IMR-90 (cell line): Measurements from ENCODE around the gene TGM4. TPM values are rescaled to one million over a fixed set of nuclear protein-coding genes. Genes with fewer than 3 reads are reported as not detected.

Source experiments
- ATAC-seq: fragments of 200-7000 bp; cut with Tn5 transposase; 2 replicates; pipeline ENCODE4 v1.9.1; 2020; ENCODE audit warnings: low read depth, mild to moderate bottlenecking, moderate library complexity
- BruUV-seq: library from RNA; stranded (reverse); fragments of 400-500 nt; replicated peaks from 2 replicates; lab custom pipeline; 2021; lab: Mats Ljungman, UMichigan
- CTCF ChIA-PET: fragments of 300-600 bp; formaldehyde crosslinking; extraction: SDS; loops from one replicate; lab custom pipeline; 2021; ENCODE audit warnings: antibody characterized with exemption; lab: Yijun Ruan, JAX
- POLR2A ChIA-PET: fragments of 300-600 bp; sonication (Branson Sonifier 250); formaldehyde crosslinking; loops from one replicate; lab custom pipeline; 2022; ENCODE audit warnings: antibody characterized with exemption; ENCODE audit not compliant: unreplicated experiment; lab: Charles Lee
- DNase-seq: peaks from one replicate; pipeline ENCODE4 v3.0.0; 2013
- H2AFZ ChIP-seq: replicated peaks from 2 replicates; pipeline ENCODE3; 2013; ENCODE audit warnings: low read length, mild to moderate bottlenecking; ENCODE audit not compliant: poor library complexity
- H2AK5ac ChIP-seq: 2 replicates; pipeline ENCODE4 v1.6.1; 2013; ENCODE audit warnings: low read depth, low read length, inconsistent platforms
- H2AK9ac ChIP-seq: replicated peaks from 2 replicates; pipeline ENCODE3; 2013; ENCODE audit warnings: mild to moderate bottlenecking, low read depth, low read length, moderate library complexity; ENCODE audit not compliant: poor library complexity
- H2BK120ac ChIP-seq: 2 replicates; pipeline ENCODE4 v1.6.1; 2013; ENCODE audit warnings: low read depth, low read length, inconsistent platforms
- H2BK15ac ChIP-seq: 3 replicates; pipeline ENCODE4 v1.6.1; 2013; ENCODE audit warnings: low read depth, low read length, inconsistent platforms
- H2BK20ac ChIP-seq: 2 replicates; pipeline ENCODE4 v1.6.1; 2013; ENCODE audit warnings: low read depth, mild to moderate bottlenecking, inconsistent platforms, low read length, moderate library complexity
- H2BK5ac ChIP-seq: 2 replicates; pipeline ENCODE4 v1.6.1; 2013; ENCODE audit warnings: mild to moderate bottlenecking, low read depth, low read length, inconsistent platforms; ENCODE audit not compliant: poor library complexity, severe bottlenecking
- H3K14ac ChIP-seq: replicated peaks from 2 replicates; pipeline ENCODE4 v1.6.1; 2013; ENCODE audit warnings: low read depth, low read length, inconsistent platforms
- H3K18ac ChIP-seq: 2 replicates; pipeline ENCODE4 v1.6.1; 2013; ENCODE audit warnings: low read depth, low read length, control low read depth
- H3K23ac ChIP-seq: 2 replicates; pipeline ENCODE4 v1.6.1; 2013; ENCODE audit warnings: low read depth, low read length, inconsistent platforms
- H3K27ac ChIP-seq: 2 replicates; pipeline ENCODE4 v1.5.1; 2013; ENCODE audit warnings: mild to moderate bottlenecking, control low read depth, low read length; ENCODE audit not compliant: insufficient read depth
- H3K27me3 ChIP-seq: 2 replicates; pipeline ENCODE4 v1.6.1; 2013; ENCODE audit warnings: low read length; ENCODE audit not compliant: control insufficient read depth, insufficient read depth
- H3K36me3 ChIP-seq: 2 replicates; pipeline ENCODE4 v1.6.1; 2013; ENCODE audit warnings: low read length, mixed read lengths; ENCODE audit not compliant: control insufficient read depth, insufficient read depth
- H3K4ac ChIP-seq: 2 replicates; pipeline ENCODE4 v1.6.1; 2013; ENCODE audit warnings: low read depth, low read length, inconsistent platforms
- H3K4me1 ChIP-seq: 2 replicates; pipeline ENCODE4 v1.6.1; 2013; ENCODE audit warnings: low read length, mixed read lengths; ENCODE audit not compliant: control insufficient read depth, insufficient read depth
- H3K4me2 ChIP-seq: 2 replicates; pipeline ENCODE4 v1.6.1; 2013; ENCODE audit warnings: low read depth, mild to moderate bottlenecking, control low read depth, low read length, moderate library complexity
- H3K4me3 ChIP-seq: 2 replicates; pipeline ENCODE4 v1.5.1; 2013; ENCODE audit warnings: low read depth, mild to moderate bottlenecking, control low read depth, low read length, moderate library complexity; ENCODE audit not compliant: insufficient read depth
- H3K56ac ChIP-seq: 2 replicates; pipeline ENCODE4 v1.6.1; 2013; ENCODE audit warnings: low read length, inconsistent platforms; ENCODE audit not compliant: insufficient read depth; ENCODE audit errors: extremely low read depth
- H3K79me1 ChIP-seq, 2 experiments: 2 replicates each; pipeline ENCODE4 v1.6.1; 2013; ENCODE audit warnings: low read length in 2 of 2, inconsistent platforms in 1 of 2, low read depth in 1 of 2
- H3K9ac ChIP-seq: 2 replicates; pipeline ENCODE4 v1.6.1; 2013; ENCODE audit warnings: low read depth, low read length, control low read depth
- H3K9me1 ChIP-seq: 2 replicates; pipeline ENCODE4 v1.6.1; 2013; ENCODE audit warnings: low read length, inconsistent platforms; ENCODE audit not compliant: insufficient read depth
- H3K9me3 ChIP-seq: 2 replicates; pipeline ENCODE4 v1.6.1; 2013; ENCODE audit warnings: low read length; ENCODE audit not compliant: control insufficient read depth, insufficient read depth
- H4K20me1 ChIP-seq: 2 replicates; pipeline ENCODE4 v1.6.1; 2013; ENCODE audit warnings: low read length, inconsistent platforms; ENCODE audit not compliant: insufficient read depth
- H4K5ac ChIP-seq: 2 replicates; pipeline ENCODE4 v1.6.1; 2013; ENCODE audit warnings: mild to moderate bottlenecking, low read depth, low read length, control low read depth
- H4K8ac ChIP-seq, 2 experiments: 2 replicates each; pipeline ENCODE4 v1.6.1; 2013; ENCODE audit warnings: low read depth in 2 of 2, low read length in 2 of 2, control low read depth in 1 of 2, inconsistent platforms in 1 of 2
- H4K91ac ChIP-seq: 2 replicates; pipeline ENCODE4 v1.6.1; 2013; ENCODE audit warnings: low read depth, low read length, inconsistent platforms; ENCODE audit not compliant: insufficient read depth
- BHLHE40 ChIP-seq: fragments of 150-350 bp; IDR thresholded peaks from 2 replicates; pipeline ENCODE4 v1.6.1; 2016; ENCODE audit warnings: mild to moderate bottlenecking, low read depth, low read length
- CHD1 ChIP-seq: IDR thresholded peaks from 2 replicates; pipeline ENCODE4 v1.6.1; 2012; ENCODE audit warnings: low read depth, low read length, improper control_type of control experiment
- CTCF ChIP-seq: conservative IDR thresholded peaks from 2 replicates; pipeline ENCODE4 v1.5.1; 2012; ENCODE audit warnings: mild to moderate bottlenecking, low read depth, low read length, improper control_type of control experiment
- FOS ChIP-seq: fragments of 150-350 bp; IDR thresholded peaks from 2 replicates; pipeline ENCODE4 v1.6.1; 2016; ENCODE audit warnings: low read depth, low read length
- MAZ ChIP-seq: IDR thresholded peaks from 2 replicates; pipeline ENCODE4 v1.6.1; 2012; ENCODE audit warnings: low read depth, mild to moderate bottlenecking, low read length, improper control_type of control experiment, moderate library complexity, borderline replicate concordance
- NFE2L2 ChIP-seq: fragments of 150-350 bp; IDR thresholded peaks from 2 replicates; pipeline ENCODE4 v1.6.1; 2016; ENCODE audit warnings: low read depth, mild to moderate bottlenecking, low read length
- RCOR1 ChIP-seq: IDR thresholded peaks from 2 replicates; pipeline ENCODE4 v1.6.1; 2012; ENCODE audit warnings: mild to moderate bottlenecking, low read length, improper control_type of control experiment; ENCODE audit not compliant: insufficient replicate concordance
- SMC3 ChIP-seq: fragments of 150-350 bp; IDR thresholded peaks from 2 replicates; pipeline ENCODE4 v1.6.1; 2016; ENCODE audit warnings: low read depth, mild to moderate bottlenecking, antibody characterized with exemption, low read length, moderate library complexity
- WGBS, 2 experiments: methylation state at CpG; one replicate each; pipeline versions ENCODE4 v1.1.5 to v1.1.7; 2013; ENCODE audit warnings: missing lambda C conversion rate in 2 of 2; ENCODE audit not compliant: insufficient read length in 1 of 2; ENCODE audit errors: extremely low coverage in 2 of 2; 5-methylcytosine and 5-hydroxymethylcytosine counted together
- dilution Hi-C: fragments of 300-500 bp; cut with HindIII; formaldehyde crosslinking; loops from one replicate; pipeline ENCODE4 v1.14.3; 2018; ENCODE audit warnings: low sequenced_read_pairs; ENCODE audit not compliant: unreplicated experiment
- in situ Hi-C: fragments of 300-500 bp; cut with MboI; formaldehyde crosslinking; loops from 3 replicates; pipeline ENCODE4 v1.14.3; 2019; ENCODE audit warnings: low sequenced_read_pairs, inconsistent platforms, mixed read lengths
- intact Hi-C: fragments of 100-400 bp; cut with micrococcal nuclease; formaldehyde crosslinking; loops from 2 replicates; pipeline ENCODE4 v1.10.0; 2022
- polyA plus RNA-seq, 3 experiments: library from polyadenylated mRNA; depleted of rRNA; stranded (reverse); fragments of >200 nt; gene quantifications; 2 replicates each; pipeline ENCODE4 v1.2.3, GENCODE V29; 2012; ENCODE audit warnings: low replicate concordance in 1 of 3
- total RNA-seq: library from RNA; depleted of rRNA; stranded (reverse); fragments of >200 nt; gene quantifications from 2 replicates; pipeline ENCODE4 v1.2.3, GENCODE V29; 2012

The TGM4 gene
- total and polyA plus RNA-seq, 2 of the 4 experiments (the other 2 are of a cell fraction) = under 0.01 to 0.10 TPM

- peaks cover 2% of the 10 kb centered on the region; the same call in 1 of the 2 replicates for H3K9me3 ChIP-seq
- ChIA-PET POLR2A (no interaction called here), CTCF (no interaction called here)
- H2BK20ac ChIP-seq = no peak overlapping the region
- no peak overlapping the region for H3K4ac ChIP-seq
- H4K20me1 ChIP-seq = no peaks in the 10 kb centered on the region
- no TSS peak for BruUV-seq
- no peaks in the 10 kb centered on the region for H3K79me1 ChIP-seq
- no peak overlapping the region for H2AK9ac ChIP-seq
- intact Hi-C loops = no loop called here
- WGBS, 2 experiments = 100% methylated on average over 1 of the region's 1 CpG; no CpG with 5 or more reads in 1 of the 2 experiments
- H2BK5ac ChIP-seq = no peak overlapping the region
- no peak overlapping the region for H2AK5ac ChIP-seq
- H3K9me1 ChIP-seq = no peaks in the 10 kb centered on the region
- no peak overlapping the region for H4K91ac ChIP-seq
- H3K36me3 ChIP-seq = peaks cover 6% of the 10 kb centered on the region
- H3K4me2 ChIP-seq = no peak overlapping the region
- no peaks in the 10 kb centered on the region for H3K4me1 ChIP-seq
- H4K8ac ChIP-seq = no peak overlapping the region
- H3K18ac ChIP-seq = no peak overlapping the region
- H2BK15ac ChIP-seq = no peak overlapping the region
- ATAC-seq (no peak), DNase-seq (no peak)
- no peak overlapping the region for H3K27ac ChIP-seq
- H2AFZ ChIP-seq = no peak overlapping the region
- H3K4me3 ChIP-seq = no peak overlapping the region
- H2BK120ac ChIP-seq = no peak overlapping the region
- no peaks in the 10 kb centered on the region for H3K27me3 ChIP-seq
- no peak overlapping the region for H3K9ac ChIP-seq
- H3K56ac ChIP-seq = no peak overlapping the region
- TF ChIP-seq NFE2L2 = no peak
- TF ChIP-seq MAZ = no peak
- TF ChIP-seq SMC3 = no peak
- no peak for TF ChIP-seq CHD1
- no peak for TF ChIP-seq RCOR1
- no peak for TF ChIP-seq FOS
- no peak for TF ChIP-seq CTCF
- no peak for TF ChIP-seq BHLHE40
- no peak overlapping the region for H3K23ac ChIP-seq
- dilution Hi-C loops = no loop called here
- in situ Hi-C loops = no loop called here
- no peak overlapping the region for H3K14ac ChIP-seq
- H4K5ac ChIP-seq = no peak overlapping the region
Measured at GRCh38 chr3:44832032-44832431, 42.4 kb upstream of the TGM4 start.
